Activated CD4-positive, alpha-beta T cell treated with anti-CD3 and anti-CD28 coated beads, Interleukin-2, Interleukin-4, amounts not matched to agents 100 ng/mL and 50 ng/mL, durations not matched to agents 16 hours and 8 hours (primary cell): ENCODE measurements around the gene ACVR2A.

Experiments
- DNase-seq: peaks from one replicate; pipeline ENCODE4 v3.0.0-alpha.2; 2020; ENCODE audit warnings: low spot score

The ACVR2A gene

GRCh38 chr2:147844697-147845410, at the start of gene ACVR2A:
TSS of gene ACVR2A (plus strand) at chr2:147845029. CDS start at chr2:147845153, 124 bp downstream.
- no peak for DNase-seq

DNA sequence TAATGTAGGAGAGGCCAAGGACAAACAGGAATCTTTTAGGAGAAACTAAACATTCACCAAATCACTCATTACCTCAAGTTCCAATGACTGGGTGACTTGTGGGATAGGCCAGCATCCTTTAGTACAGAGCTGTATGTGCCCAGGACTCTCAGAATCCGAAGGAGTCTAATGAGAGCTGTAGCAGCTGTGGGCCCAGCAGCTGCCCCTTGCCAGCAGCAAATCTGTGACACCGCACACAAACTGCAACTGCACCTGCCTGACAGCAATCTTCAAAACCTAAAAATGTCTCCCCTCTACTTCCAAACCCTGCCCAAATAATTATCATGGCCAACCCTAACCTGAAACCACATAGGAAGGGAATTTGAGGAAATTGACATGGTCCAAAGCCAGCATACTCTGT, 44.5 kb upstream of the ACVR2A start:
- DNase-seq = no peak

GRCh38 chr2:147806846-147807245, 38.0 kb upstream of the ACVR2A start:
- DNase-seq = no peak

DNA sequence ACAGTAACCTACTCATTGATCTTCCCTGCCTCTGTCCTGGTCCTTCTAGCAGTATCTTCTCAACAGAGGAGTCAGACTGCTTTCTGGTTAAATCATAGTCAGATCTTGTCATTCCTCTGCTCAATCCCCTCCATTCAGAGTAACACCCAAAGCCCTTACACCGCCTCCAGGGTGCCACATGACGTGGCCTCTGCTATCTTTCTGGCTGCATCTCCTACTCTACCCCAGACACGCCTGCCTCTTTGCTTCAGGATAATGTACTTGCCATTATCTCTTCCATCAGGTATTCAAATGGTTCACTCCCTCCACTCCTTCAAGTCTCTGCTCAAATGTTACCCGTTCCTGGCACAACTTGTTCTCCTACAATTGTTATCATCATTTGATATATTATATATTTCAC, 36.3 kb upstream of the ACVR2A start:
- no peak for DNase-seq

- DNase-seq = no peak
These were observed 33.7 kb upstream of the ACVR2A start for GRCh38 chr2:147810883-147811765.

DNA sequence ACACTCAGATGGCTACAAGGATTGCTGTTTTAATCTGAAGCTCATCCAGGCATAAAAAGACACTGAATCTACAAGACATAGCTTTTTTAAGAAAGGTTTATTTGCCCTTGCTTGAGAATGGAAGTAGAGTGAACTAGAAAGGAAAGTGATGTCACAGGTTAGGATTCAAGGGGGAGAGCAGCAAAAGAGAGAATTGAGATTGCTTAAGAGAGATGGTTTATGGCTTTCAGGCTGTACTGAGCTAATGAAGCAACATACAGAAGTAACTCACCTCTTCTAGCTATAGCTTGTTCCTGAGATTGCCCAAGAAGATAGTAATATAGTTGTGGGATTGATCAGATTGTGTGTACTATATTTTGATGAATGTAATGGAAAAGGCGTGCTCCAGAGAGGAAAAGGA, 26.1 kb upstream of the ACVR2A start:
- DNase-seq = no peak

DNA sequence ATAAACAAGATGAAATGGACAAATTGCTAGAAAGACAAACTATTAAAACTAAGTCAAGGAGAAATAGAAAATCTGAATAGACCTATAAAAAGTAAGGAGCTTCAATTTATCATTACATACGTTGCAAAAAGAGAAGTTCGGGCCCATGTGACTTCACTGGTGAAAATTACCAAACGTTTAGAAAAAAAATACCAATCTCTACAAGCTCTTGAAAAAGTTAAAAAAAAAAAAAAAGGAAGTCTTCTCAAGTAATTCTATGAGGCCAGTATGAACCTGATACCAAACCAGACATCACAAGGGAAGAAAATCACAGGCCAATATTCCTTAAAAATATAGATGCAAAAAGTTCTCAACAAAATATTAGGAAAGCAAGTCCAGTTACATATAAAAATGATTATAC, 20.2 kb upstream of the ACVR2A start:
- DNase-seq = no peak

GRCh38 chr2:147826278-147827087, 18.3 kb upstream of the ACVR2A start:
- no peak for DNase-seq

DNA sequence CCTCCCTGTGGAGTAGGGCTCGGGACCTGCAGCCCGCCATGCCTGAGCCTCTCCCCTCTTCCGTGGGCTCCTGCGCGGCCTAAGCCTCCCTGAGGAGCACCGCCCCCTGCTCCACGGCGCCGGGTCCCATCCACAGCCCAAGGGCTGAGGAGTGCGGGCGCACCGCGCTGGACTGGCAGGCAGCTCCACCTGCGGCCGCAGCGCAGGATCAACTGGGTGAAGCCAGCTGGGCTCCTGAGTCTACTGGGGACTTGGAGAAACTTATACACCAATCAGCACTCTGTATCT, 17.8 kb upstream of the ACVR2A start:
- DNase-seq = no peak

DNA sequence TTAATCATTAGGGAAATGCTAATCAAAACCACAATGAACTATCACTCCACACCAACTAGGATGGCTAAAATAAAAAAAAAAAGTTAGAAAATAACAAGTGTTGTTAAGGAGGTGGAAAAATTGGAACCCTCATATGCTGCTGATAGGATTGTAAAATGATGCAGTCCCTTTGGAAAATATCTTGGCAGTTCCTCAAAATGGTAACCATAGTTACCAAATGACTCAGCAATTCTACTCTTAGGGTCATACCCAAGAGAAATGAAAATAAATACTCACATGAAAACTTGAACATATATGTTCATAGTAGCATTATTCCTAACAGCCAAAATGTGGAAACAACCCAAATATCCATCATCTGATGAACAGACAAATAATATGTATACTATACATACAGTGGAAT, 15.7 kb upstream of the ACVR2A start:
- no peak for DNase-seq

DNA sequence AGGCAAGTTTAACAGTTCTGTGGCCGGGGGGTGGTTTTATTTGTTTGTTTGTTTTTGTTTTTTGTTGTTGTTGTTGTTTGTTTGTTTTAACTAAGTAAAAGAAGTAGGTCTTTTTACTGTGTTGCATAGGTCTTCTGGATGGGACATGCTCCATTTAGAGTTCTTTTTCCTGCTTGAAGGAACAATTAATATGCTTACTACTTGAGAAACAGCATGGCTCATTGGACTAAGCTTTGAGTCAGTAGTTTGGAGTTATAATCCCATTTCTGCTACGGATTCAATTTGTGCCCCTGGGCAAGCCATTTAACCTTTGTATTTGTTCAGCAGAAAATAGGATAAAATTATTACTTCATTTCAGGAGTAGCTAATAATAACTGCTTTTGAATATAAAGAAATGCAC, 8.7 kb upstream of the ACVR2A start:
- DNase-seq = no peak

DNA sequence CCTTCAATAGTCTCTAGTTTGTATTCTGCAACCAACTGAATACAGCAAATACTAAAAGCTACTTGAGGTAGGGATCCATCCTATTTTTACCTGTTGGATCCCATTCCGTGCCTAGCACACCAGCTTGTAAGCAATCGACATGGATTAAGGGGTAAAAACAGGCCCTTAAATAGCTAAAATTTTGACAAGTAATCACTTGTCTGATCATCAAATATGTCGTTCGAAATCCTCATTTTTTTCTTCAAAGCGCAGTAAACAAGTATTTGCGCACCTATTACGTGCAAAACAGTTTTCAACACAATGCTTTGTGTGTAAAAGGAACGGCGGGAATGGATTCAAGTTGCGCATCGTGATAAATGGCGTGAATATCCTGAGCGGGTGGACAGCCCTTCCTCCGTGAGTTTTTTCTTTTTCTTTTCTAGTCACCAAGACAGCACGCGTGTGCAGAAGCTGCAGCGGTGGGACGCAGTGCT, 1.4 kb upstream of the ACVR2A start:
- no peak for DNase-seq

- DNase-seq = peak; percentile 81
These were observed 749 bp upstream of the ACVR2A start for GRCh38 chr2:147843864-147844696.

- peak; percentile 69 for DNase-seq
These were observed 662 bp downstream of the ACVR2A start for GRCh38 chr2:147845411-147845971.

- DNase-seq = no peak
These were observed 1.7 kb downstream of the ACVR2A start for GRCh38 chr2:147846412-147847081.

DNA sequence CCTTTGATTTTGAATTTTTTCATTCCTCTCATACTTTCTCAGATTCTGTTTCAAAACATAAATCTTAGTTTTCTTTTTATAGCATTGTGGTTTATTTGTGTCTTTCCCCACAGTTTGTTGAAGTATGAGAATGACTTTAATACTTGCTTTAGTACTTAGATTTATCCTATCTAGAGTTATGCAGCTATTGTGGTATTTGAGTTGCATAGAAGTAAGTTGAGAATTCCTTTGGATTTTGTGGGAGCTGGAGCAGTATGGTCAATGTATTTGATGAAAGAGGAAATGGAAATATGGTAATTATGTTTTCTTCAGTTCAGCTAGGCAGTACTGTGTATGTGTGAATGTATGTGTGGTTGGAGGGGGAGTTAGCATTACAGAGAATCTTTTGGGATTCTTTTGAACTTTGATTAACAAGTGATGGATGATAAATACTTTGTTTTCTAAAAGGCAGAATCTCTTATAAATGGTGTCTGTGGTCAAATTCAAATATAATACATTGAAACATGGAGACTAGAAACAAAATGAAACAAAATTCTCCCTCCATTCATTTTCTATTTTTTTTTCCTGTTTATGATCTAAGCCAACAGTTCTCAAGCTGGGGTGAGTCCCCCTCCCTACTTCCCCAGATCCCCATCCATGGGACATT, 3.0 kb downstream of the ACVR2A start:
- DNase-seq = no peak

- no peak for DNase-seq
These were observed 6.0 kb downstream of the ACVR2A start for GRCh38 chr2:147850838-147851237.

- DNase-seq = no peak
These were observed 6.6 kb downstream of the ACVR2A start for GRCh38 chr2:147851244-147851930.

DNA sequence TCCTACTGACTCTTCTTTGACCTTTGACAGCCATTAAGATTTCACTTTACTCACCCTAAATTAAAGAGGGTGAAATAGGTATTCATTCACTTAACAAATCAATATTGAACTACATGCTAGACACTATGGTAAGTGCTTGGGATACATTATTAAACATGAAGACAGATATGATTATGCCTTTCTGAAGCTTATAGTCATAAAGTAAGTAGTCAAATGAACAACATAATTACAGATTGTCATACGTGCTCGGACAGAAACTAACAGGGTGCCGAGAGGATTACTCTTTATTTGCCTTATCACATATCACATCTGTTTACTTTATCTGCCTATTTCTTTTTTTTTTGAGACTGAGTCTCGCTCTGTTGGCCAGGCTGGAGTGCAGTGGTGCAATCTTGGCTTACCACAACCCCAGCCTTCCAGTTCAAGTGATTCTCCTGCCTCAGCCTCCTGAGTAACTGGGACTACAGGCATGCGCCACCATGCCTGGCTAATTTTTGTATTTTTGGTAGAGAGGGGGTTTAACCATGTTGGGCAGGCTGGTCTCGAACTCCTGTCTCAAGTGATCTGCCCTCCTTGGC, 9.8 kb downstream of the ACVR2A start:
- DNase-seq = no peak
